Measurements from ENCODE around the gene TGFB1.

DNA sequence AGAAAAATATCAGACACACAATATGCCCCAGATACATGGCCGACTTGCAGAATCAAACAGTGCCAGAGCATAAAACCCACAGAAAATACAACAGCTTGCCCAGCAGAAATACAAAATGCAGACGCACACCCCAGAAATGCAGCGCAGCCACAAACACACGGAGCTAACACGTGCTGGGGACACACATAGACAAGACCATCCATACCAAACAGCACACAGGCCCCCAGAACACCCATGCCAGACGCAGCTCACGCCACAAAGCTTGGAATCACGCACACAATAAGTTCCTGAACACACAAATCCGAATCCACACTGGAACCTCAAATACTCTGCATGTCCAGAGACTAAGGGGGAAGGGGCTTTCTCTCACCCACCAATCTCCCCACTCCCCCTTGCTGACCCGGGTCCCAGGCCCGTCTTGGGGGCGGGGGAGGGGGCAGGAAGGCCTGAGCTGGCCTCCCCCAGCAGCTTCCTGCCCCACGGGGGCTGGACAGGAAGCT is 26.6 kb downstream of the TGFB1 start:
- no peak for TF ChIP-seq POLR2A (IDR thresholded peaks at IDR 0.05; ENCODE audit: low read depth, low read length)
- TF ChIP-seq POLR2AphosphoS5 (IDR thresholded peaks at IDR 0.05; ENCODE audit: low read depth, low read length) = no peak
- no peak for TF ChIP-seq TAF1 (IDR thresholded peaks at IDR 0.05; ENCODE audit: borderline replicate concordance, low read depth, low read length)
